Astrocyte of the cerebellum (primary cell): ENCODE measurements around the gene FOXL2NB.

Experiments used
- DNase-seq: peaks from one replicate; pipeline ENCODE4 v3.0.0-alpha.2; 2011; ENCODE audit warnings: low read depth
- H3K4me3 ChIP-seq: 2 replicates; pipeline ENCODE4 v1.5.1; 2011; ENCODE audit warnings: mild to moderate bottlenecking, low read depth, low read length, moderate library complexity
- in situ Hi-C: cut with HindIII; loops from 2 replicates; pipeline ENCODE4 v1.10.0; 2017; ENCODE audit warnings: low sequenced_read_pairs
- TF ChIP-seq, protein P1 (sequence below): IDR thresholded peaks from 2 replicates; pipeline ENCODE4 v1.5.1; 2012; ENCODE audit warnings: low read length, low read depth, moderate library complexity, mild to moderate bottlenecking; ENCODE audit errors: missing control alignments

The FOXL2NB gene

DNA sequence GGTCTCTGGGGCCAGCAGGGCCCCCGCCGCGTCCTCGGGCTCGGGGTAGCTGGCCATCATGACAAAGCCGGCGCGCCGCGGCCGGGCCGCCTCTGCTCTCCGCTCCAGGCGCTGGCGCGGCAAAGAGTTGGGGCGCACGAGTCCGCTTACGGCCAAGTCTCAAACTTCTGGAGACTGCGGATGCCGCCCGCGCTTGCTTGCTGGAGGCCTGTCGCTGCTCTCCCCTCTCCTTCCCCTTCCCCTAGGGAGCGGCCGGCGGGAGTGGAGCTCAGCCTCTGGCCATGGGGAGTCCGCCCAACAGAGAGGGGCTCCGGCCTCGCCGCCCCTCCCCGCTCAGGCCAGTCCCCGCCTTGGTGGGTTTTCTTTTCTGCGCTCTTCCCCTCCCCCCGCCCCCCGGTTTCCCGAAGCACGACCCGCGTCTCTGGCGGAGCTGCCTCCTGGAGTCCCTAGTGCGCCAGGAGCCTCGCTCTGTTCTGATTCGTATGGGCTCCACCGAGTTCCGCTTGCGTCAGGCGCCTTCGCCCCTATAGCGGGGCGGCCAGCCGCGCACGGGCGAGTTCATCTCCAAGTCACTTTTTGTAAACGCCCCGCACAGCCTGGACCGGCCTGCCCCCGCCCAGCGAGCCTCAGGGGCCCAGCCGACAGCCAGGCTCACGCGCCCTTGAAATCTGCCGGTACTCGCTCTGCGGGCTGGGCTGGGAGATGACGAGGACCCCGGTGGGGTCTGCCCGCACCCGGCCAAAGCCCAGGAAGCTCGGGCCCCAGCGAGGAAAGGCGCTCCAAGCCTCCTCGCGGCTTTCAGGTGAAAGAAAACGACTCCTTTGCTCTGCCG, at the start of gene FOXL2NB, which contains the start of gene FOXL2:
Gene FOXL2NB, plus strand, starts transcription at position 555 of the 832 bp plus-strand sequence. Its CDS starts 148 bp downstream, at position 703.
Gene FOXL2, minus strand, starts transcription at position 475 of the 832 bp plus-strand sequence. Its CDS starts 415 bp downstream, at position 60.
- peak within 1 kb of the TSS; percentile 36 for H3K4me3 ChIP-seq
- TF ChIP-seq, protein P1, sequence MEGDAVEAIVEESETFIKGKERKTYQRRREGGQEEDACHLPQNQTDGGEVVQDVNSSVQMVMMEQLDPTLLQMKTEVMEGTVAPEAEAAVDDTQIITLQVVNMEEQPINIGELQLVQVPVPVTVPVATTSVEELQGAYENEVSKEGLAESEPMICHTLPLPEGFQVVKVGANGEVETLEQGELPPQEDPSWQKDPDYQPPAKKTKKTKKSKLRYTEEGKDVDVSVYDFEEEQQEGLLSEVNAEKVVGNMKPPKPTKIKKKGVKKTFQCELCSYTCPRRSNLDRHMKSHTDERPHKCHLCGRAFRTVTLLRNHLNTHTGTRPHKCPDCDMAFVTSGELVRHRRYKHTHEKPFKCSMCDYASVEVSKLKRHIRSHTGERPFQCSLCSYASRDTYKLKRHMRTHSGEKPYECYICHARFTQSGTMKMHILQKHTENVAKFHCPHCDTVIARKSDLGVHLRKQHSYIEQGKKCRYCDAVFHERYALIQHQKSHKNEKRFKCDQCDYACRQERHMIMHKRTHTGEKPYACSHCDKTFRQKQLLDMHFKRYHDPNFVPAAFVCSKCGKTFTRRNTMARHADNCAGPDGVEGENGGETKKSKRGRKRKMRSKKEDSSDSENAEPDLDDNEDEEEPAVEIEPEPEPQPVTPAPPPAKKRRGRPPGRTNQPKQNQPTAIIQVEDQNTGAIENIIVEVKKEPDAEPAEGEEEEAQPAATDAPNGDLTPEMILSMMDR, result no peak
- no peak for DNase-seq
- in situ Hi-C loops, result loop anchor here (10.0 kb wide), 1 partner anchor 358 kb away; no protein-coding TSS in a partner anchor

DNA sequence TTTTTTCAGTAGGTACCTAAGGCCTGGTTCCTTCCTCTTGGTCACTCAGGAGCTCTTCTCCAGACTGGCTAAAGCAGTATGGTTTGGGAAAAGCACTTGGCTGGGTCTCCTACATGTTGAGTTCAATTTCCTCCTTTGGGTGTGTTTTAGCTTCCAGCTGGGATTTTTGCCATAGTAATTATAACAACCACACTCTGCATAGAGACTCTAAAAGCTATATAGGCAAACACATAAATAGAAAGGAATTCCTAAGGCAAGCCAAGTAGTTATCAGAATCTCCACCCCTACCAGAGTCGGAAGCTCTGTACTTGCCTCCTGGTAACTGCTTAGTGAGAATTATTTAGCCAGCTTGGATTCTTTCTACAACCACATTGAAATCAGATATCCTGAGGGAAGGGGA, 48.7 kb upstream of the FOXL2NB start:
- in situ Hi-C loops, result no loop called here
- TF ChIP-seq, protein P1, result no peak

DNA sequence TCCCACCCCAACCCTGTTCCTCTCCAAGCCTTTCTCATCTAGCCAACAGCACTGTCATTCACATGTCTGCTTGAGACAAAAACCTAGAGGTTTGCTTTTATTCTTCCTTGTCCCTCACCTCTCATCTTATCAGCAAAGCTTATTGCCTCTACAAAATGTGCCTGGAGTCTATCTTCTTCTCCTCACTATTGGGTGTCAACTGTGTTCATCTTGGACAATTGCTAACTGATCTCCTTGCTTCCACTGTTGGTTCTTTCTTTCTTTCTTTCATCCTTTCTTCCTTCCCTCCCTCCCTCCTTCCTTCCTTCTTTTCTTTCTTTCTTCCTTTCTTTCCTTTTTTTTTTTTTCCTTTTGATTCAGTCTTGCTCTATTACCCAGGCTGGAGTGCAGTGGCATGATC, 48.3 kb upstream of the FOXL2NB start:
- DNase-seq, result no peak
- in situ Hi-C loops, result no loop called here
- TF ChIP-seq, protein P1, result no peak
- H3K4me3 ChIP-seq, result no peak overlapping the region

More for the DNA sequence above, 48.7 kb upstream of the FOXL2NB start:
- no peak overlapping the region for H3K4me3 ChIP-seq
- DNase-seq, result peak; percentile 76

DNA sequence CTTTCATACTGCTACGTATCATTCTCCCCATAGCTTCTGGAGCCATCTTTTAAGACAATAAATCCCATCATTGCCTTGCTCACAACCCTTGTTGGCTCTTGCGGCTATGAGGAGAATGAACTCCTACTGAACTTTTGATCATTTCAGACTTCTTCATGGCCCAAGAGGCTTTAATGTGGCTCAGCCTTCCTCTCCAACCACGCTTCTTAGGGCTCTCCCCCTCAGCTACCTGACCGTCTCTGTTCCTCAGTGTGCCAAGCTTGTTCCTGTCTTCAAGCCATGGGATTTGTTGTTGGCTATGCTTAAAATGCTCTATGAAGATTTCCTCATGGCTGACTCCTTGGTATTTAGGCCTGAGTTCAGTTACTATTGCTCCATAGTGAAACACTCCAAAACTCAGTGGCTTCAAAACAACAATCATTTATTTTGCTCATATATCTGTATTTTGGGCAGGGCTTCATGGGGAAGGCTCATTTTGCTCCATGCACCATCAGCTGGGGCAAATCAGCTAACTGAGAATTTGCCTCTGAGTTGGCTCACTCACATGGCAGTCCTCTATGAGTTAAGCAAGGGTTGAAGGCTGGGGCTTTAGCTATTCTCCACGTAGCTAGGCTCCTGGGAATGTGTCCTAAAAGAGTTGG, 47.5 kb upstream of the FOXL2NB start:
- H3K4me3 ChIP-seq, result no peak overlapping the region
- in situ Hi-C loops, result no loop called here
- TF ChIP-seq, protein P1, result no peak
- no peak for DNase-seq

DNA sequence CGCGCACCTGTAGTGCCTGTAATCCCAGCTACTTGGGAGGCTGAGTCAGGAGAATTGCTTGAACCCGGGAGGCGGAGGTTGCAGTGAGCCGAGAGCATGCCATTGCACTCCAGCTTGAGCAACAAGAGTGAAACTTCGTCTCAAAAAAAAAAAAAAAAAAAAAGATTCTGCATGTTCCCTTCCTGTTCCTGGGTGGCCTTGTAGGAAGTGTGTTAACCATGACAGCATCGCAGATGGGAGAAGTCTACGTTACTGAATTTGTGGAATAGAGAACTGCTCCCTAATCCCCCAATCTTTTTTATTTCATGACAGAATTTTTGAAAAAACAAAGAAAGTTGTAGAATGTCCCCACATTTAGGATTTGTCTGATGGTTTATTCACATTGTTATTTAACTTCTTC, 45.5 kb upstream of the FOXL2NB start:
- DNase-seq, result no peak
- no peak overlapping the region for H3K4me3 ChIP-seq
- in situ Hi-C loops, result loop anchor here (25.0 kb wide), 3 partner anchors 89 to 439 kb away; no protein-coding TSS in a partner anchor
- TF ChIP-seq, protein P1, result no peak

DNA sequence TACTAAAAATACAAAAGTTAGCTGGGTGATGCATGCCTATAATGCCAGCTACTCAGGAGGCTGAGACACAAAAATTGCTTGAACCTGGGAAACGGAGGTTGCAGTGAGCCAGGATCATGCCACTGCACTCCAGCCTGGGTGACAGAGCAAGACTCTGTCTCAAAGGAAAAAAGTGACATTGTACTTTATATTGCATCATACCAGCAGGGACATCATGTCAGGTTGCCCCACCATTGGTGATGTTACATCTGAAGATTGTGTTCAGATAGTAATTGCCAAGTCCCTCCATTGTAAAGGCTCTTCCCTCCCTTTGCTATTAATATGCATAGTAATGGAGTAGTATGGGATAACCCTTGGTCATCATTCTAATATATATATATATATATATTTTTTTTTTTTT, 44.8 kb upstream of the FOXL2NB start:
- H3K4me3 ChIP-seq, result no peak overlapping the region
- in situ Hi-C loops, result loop anchor here (25.0 kb wide), 3 partner anchors 90 to 440 kb away; no protein-coding TSS in a partner anchor
- TF ChIP-seq, protein P1, result no peak
- DNase-seq, result no peak
